Neural cell (in vitro differentiated cells): ENCODE results near the gene MYCL. TPM values are rescaled to one million over a fixed set of nuclear protein-coding genes. Genes with fewer than 3 reads are reported as not detected.

ENCODE experiments used
- H2AFZ ChIP-seq: fragments of 200-600, 300-800 bp; sonication (generic), shearing (Covaris generic); 2 replicates; pipeline ENCODE4 v1.6.0; 2014; ENCODE audit warnings: low read depth, mild to moderate bottlenecking, antibody characterized with exemption, low read length, moderate library complexity
- H3F3A ChIP-seq: fragments of 200-600 bp; shearing (Covaris generic); 2 replicates; pipeline ENCODE4 v1.6.1; 2016; ENCODE audit warnings: mild to moderate bottlenecking, moderate library complexity, mixed read lengths, antibody characterized with exemption, low read length; ENCODE audit not compliant: insufficient read depth, poor library complexity, severe bottlenecking
- H3K27ac ChIP-seq: fragments of 200-600, 300-800 bp; sonication (generic), shearing (Covaris generic); 2 replicates; pipeline ENCODE4 v1.5.1; 2014; ENCODE audit warnings: mild to moderate bottlenecking, low read length, moderate library complexity
- H3K27me3 ChIP-seq: fragments of 300-800, 200-600 bp; sonication (generic), shearing (Covaris generic); 2 replicates; pipeline ENCODE4 v1.6.0; 2014; ENCODE audit warnings: mild to moderate bottlenecking, low read depth, low read length, moderate library complexity; ENCODE audit not compliant: insufficient read depth
- H3K36me3 ChIP-seq: fragments of 300-800, 200-600 bp; sonication (generic), shearing (Covaris generic); 2 replicates; pipeline ENCODE4 v1.5.1; 2014; ENCODE audit warnings: mild to moderate bottlenecking, antibody characterized with exemption, low read length, moderate library complexity; ENCODE audit not compliant: insufficient read depth
- H3K4me2 ChIP-seq: fragments of 300-800, 200-600 bp; sonication (generic), shearing (Covaris generic); 2 replicates; pipeline ENCODE4 v1.6.0; 2014; ENCODE audit warnings: mild to moderate bottlenecking, low read length
- H3K4me3 ChIP-seq: fragments of 300-800, 200-600 bp; sonication (generic), shearing (Covaris generic); 2 replicates; pipeline ENCODE4 v1.5.1; 2014; ENCODE audit warnings: mild to moderate bottlenecking, low read length, moderate library complexity
- H3K79me2 ChIP-seq: fragments of 200-600 bp; shearing (Covaris generic); replicated peaks from 2 replicates; pipeline ENCODE4 v1.6.0; 2014; ENCODE audit warnings: mild to moderate bottlenecking, low read length, moderate library complexity; ENCODE audit not compliant: insufficient read depth
- H3K9ac ChIP-seq: fragments of 300-800, 200-600 bp; sonication (generic), shearing (Covaris generic); 2 replicates; pipeline ENCODE4 v1.6.1; 2016; ENCODE audit warnings: mild to moderate bottlenecking, low read length, mixed read lengths
- H3K9me2 ChIP-seq: fragments of 200-600 bp; shearing (Covaris generic); 2 replicates; pipeline ENCODE4 v1.6.1; 2016; ENCODE audit warnings: mild to moderate bottlenecking, low read length, mixed read lengths; ENCODE audit not compliant: insufficient read depth
- H3K9me3 ChIP-seq: fragments of 200-600, 300-800 bp; sonication (generic), shearing (Covaris generic); 2 replicates; pipeline ENCODE4 v1.6.1; 2016; ENCODE audit warnings: mild to moderate bottlenecking, mixed run types, low read length, moderate library complexity, mixed read lengths
- H4K20me1 ChIP-seq: fragments of 200-600 bp; shearing (Covaris generic); 2 replicates; pipeline ENCODE4 v1.6.1; 2016; ENCODE audit warnings: mild to moderate bottlenecking, mixed run types; ENCODE audit not compliant: insufficient read depth
- EP300 ChIP-seq: fragments of 450-650 bp; conservative IDR thresholded peaks from 2 replicates; pipeline ENCODE4 v1.6.1; 2014; ENCODE audit warnings: antibody characterized with exemption, mild to moderate bottlenecking, moderate library complexity; ENCODE audit not compliant: poor library complexity, severe bottlenecking
- EZH2 ChIP-seq: fragments of 200-600, 300-800 bp; shearing (Covaris generic), sonication (generic); IDR thresholded peaks from 2 replicates; pipeline ENCODE4 v1.6.1; 2014; ENCODE audit warnings: antibody characterized with exemption, low read length, borderline replicate concordance, mild to moderate bottlenecking; ENCODE audit not compliant: insufficient read depth, poor library complexity, severe bottlenecking
- MXI1 ChIP-seq: fragments of 450-650 bp; conservative IDR thresholded peaks from 2 replicates; pipeline ENCODE4 v1.6.1; 2014; ENCODE audit warnings: antibody characterized with exemption, mild to moderate bottlenecking; ENCODE audit not compliant: poor library complexity, severe bottlenecking
- POLR2AphosphoS5 ChIP-seq: IDR thresholded peaks from 2 replicates; pipeline ENCODE4 v1.6.1; 2012
- RAD21 ChIP-seq: fragments of 450-650 bp; conservative IDR thresholded peaks from 2 replicates; pipeline ENCODE4 v1.6.1; 2014; ENCODE audit warnings: antibody characterized with exemption, mild to moderate bottlenecking, moderate library complexity
- SMC3 ChIP-seq: fragments of 450-650 bp; conservative IDR thresholded peaks from 2 replicates; pipeline ENCODE4 v1.6.1; 2014; ENCODE audit warnings: antibody characterized with exemption, mild to moderate bottlenecking, moderate library complexity; ENCODE audit not compliant: poor library complexity
- TAF1 ChIP-seq: IDR thresholded peaks from 2 replicates; pipeline ENCODE4 v1.6.1; 2012; ENCODE audit warnings: low read depth
- polyA plus RNA-seq: library from polyadenylated mRNA; depleted of rRNA; stranded (reverse); fragments of >200 nt; gene quantifications from 2 replicates; pipeline ENCODE4 v1.2.3, GENCODE V29; 2014
- TF ChIP-seq, protein P1 (sequence below): fragments of 450-650 bp; IDR thresholded peaks from 2 replicates; pipeline ENCODE4 v1.5.1; 2014; ENCODE audit warnings: antibody characterized with exemption, mild to moderate bottlenecking, moderate library complexity; ENCODE audit not compliant: poor library complexity, severe bottlenecking
- TF ChIP-seq, protein P2 (sequence below): IDR thresholded peaks from 2 replicates; pipeline ENCODE4 v1.6.1; 2012; ENCODE audit warnings: borderline replicate concordance

Gene MYCL
- polyA plus RNA-seq, 1 donor from 2014 or later = 35.2 TPM

- Histone ChIP-seq H3K9me3 (no peaks in the 10 kb centered on the region), H4K20me1 (no peaks in the 10 kb centered on the region), H3K4me2 (no peak overlapping the region), H3K79me2 (no peaks in the 10 kb centered on the region), H3K36me3 (no peaks in the 10 kb centered on the region), H3K27ac (no peak overlapping the region), H3K27me3 (no peaks in the 10 kb centered on the region), H2AFZ (no peak overlapping the region), H3K9ac (no peak overlapping the region), H3F3A (no peaks in the 10 kb centered on the region), H3K4me3 (no peak overlapping the region), H3K9me2 (no peaks in the 10 kb centered on the region)
- no peak for TF ChIP-seq TAF1
- no peak for TF ChIP-seq SMC3
Observed at GRCh38 chr1:39944410-39945112, 42.8 kb upstream of the MYCL start.

- no peak overlapping the region for H2AFZ ChIP-seq
- no peaks in the 10 kb centered on the region for H3K9me3 ChIP-seq
- no peaks in the 10 kb centered on the region for H4K20me1 ChIP-seq
- H3K27me3 ChIP-seq = no peaks in the 10 kb centered on the region
- no peaks in the 10 kb centered on the region for H3K36me3 ChIP-seq
- no peak overlapping the region for H3K4me2 ChIP-seq
- H3K9ac ChIP-seq = no peak overlapping the region
- H3K27ac ChIP-seq = no peak overlapping the region
- H3K9me2 ChIP-seq = no peaks in the 10 kb centered on the region
- H3K79me2 ChIP-seq = no peaks in the 10 kb centered on the region
- no peaks in the 10 kb centered on the region for H3F3A ChIP-seq
- no peak overlapping the region for H3K4me3 ChIP-seq
- TF ChIP-seq, protein P1, sequence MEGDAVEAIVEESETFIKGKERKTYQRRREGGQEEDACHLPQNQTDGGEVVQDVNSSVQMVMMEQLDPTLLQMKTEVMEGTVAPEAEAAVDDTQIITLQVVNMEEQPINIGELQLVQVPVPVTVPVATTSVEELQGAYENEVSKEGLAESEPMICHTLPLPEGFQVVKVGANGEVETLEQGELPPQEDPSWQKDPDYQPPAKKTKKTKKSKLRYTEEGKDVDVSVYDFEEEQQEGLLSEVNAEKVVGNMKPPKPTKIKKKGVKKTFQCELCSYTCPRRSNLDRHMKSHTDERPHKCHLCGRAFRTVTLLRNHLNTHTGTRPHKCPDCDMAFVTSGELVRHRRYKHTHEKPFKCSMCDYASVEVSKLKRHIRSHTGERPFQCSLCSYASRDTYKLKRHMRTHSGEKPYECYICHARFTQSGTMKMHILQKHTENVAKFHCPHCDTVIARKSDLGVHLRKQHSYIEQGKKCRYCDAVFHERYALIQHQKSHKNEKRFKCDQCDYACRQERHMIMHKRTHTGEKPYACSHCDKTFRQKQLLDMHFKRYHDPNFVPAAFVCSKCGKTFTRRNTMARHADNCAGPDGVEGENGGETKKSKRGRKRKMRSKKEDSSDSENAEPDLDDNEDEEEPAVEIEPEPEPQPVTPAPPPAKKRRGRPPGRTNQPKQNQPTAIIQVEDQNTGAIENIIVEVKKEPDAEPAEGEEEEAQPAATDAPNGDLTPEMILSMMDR = no peak
- no peak for TF ChIP-seq EP300
- TF ChIP-seq RAD21 = no peak
- TF ChIP-seq EZH2 = no peak
- TF ChIP-seq, protein P2, sequence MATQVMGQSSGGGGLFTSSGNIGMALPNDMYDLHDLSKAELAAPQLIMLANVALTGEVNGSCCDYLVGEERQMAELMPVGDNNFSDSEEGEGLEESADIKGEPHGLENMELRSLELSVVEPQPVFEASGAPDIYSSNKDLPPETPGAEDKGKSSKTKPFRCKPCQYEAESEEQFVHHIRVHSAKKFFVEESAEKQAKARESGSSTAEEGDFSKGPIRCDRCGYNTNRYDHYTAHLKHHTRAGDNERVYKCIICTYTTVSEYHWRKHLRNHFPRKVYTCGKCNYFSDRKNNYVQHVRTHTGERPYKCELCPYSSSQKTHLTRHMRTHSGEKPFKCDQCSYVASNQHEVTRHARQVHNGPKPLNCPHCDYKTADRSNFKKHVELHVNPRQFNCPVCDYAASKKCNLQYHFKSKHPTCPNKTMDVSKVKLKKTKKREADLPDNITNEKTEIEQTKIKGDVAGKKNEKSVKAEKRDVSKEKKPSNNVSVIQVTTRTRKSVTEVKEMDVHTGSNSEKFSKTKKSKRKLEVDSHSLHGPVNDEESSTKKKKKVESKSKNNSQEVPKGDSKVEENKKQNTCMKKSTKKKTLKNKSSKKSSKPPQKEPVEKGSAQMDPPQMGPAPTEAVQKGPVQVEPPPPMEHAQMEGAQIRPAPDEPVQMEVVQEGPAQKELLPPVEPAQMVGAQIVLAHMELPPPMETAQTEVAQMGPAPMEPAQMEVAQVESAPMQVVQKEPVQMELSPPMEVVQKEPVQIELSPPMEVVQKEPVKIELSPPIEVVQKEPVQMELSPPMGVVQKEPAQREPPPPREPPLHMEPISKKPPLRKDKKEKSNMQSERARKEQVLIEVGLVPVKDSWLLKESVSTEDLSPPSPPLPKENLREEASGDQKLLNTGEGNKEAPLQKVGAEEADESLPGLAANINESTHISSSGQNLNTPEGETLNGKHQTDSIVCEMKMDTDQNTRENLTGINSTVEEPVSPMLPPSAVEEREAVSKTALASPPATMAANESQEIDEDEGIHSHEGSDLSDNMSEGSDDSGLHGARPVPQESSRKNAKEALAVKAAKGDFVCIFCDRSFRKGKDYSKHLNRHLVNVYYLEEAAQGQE = no peak
- no peak for TF ChIP-seq SMC3
- TF ChIP-seq MXI1 = no peak
- no peak for TF ChIP-seq POLR2AphosphoS5
- no peak for TF ChIP-seq TAF1
Observed at GRCh38 chr1:39943471-39944290, 42.0 kb upstream of the MYCL start.
